K562 treated with DMSO at 1 percent for 48 hours (cell line): ENCODE data around the gene REEP5. TPM values are rescaled to one million over a fixed set of nuclear protein-coding genes. Genes with fewer than 3 reads are reported as not detected.

ENCODE experiments used
- total RNA-seq: library from RNA; unstranded; fragments of 300-600 nt; gene quantifications from 2 replicates; pipeline ENCODE4 v1.2.3, GENCODE V29; 2022; ENCODE audit warnings: low replicate concordance; ENCODE audit errors: extremely low read depth

The REEP5 gene
- not detected in 2 replicates for total RNA-seq

GRCh38 chr5:112921833-112922817 lies at the start of gene REEP5:
Gene REEP5, minus strand, starts transcription at chr5:112922227. Its CDS starts 37 bp downstream, at chr5:112922190.

GRCh38 chr5:112860929-112861637 lies 60.9 kb downstream of the REEP5 start, which contains the start of gene SRP19:
Gene SRP19, plus strand, starts transcription at chr5:112861287. Its CDS starts 90 bp downstream, at chr5:112861377.

Other genes with a start within 250 kb of the REEP5 start
- gene APC, start 184.3 kb downstream of the REEP5 start, total RNA-seq = not detected in 2 replicates
- gene SRP19, start 60.9 kb downstream of the REEP5 start, total RNA-seq = not detected in 2 replicates
- not detected in 2 replicates for gene DCP2, start 54.6 kb upstream of the REEP5 start, total RNA-seq